Osteoblast (primary cell): ENCODE data around the gene MCL1. TPM values are rescaled to one million over a fixed set of nuclear protein-coding genes. Genes with fewer than 3 reads are reported as not detected.
"Not testable (repeated sequence)": the region's sequence is repeated elsewhere in the genome, so short reads cannot be mapped to it uniquely, and the experiment has no call there.

ENCODE experiments used
- DNase-seq: peaks from one replicate; pipeline ENCODE4 v3.0.0; 2011; ENCODE audit warnings: low spot score, mixed read lengths; ENCODE audit not compliant: insufficient read length; ENCODE audit errors: missing footprints
- H2AFZ ChIP-seq: 2 replicates; pipeline ENCODE4 v1.6.0; 2011; ENCODE audit warnings: mild to moderate bottlenecking, low read length
- H3K27ac ChIP-seq: 2 replicates; pipeline ENCODE4 v1.5.1; 2011; ENCODE audit warnings: mild to moderate bottlenecking, low read depth, low read length, moderate library complexity
- H3K27me3 ChIP-seq: 2 replicates; pipeline ENCODE4 v1.6.0; 2012; ENCODE audit warnings: mild to moderate bottlenecking, control low read depth, inconsistent platforms, low read length, moderate library complexity; ENCODE audit not compliant: insufficient read depth
- H3K36me3 ChIP-seq: 2 replicates; pipeline ENCODE4 v1.5.1; 2011; ENCODE audit warnings: mild to moderate bottlenecking, low read length, control low read depth, moderate library complexity; ENCODE audit not compliant: insufficient read depth
- H3K4me1 ChIP-seq: 2 replicates; pipeline ENCODE4 v1.5.1; 2011; ENCODE audit warnings: mild to moderate bottlenecking, low read length, control low read depth, moderate library complexity; ENCODE audit not compliant: insufficient read depth
- H3K4me2 ChIP-seq: 2 replicates; pipeline ENCODE4 v1.6.0; 2011; ENCODE audit warnings: mild to moderate bottlenecking, low read length; ENCODE audit not compliant: insufficient read depth
- H3K4me3 ChIP-seq: fragments of 200-600 bp; sonication (generic); 3 replicates; pipeline ENCODE4 v1.5.1; 2012; ENCODE audit warnings: mild to moderate bottlenecking, low read length, inconsistent platforms; ENCODE audit not compliant: insufficient read depth
- H3K79me2 ChIP-seq: 2 replicates; pipeline ENCODE4 v1.6.0; 2012; ENCODE audit warnings: mild to moderate bottlenecking, low read length, control low read depth, inconsistent platforms; ENCODE audit not compliant: insufficient read depth
- H3K9me3 ChIP-seq: 2 replicates; pipeline ENCODE4 v1.5.1; 2011; ENCODE audit warnings: low read depth, low read length, control low read depth
- H4K20me1 ChIP-seq: 2 replicates; pipeline ENCODE4 v1.6.0; 2012; ENCODE audit warnings: mild to moderate bottlenecking, low read length, control low read depth; ENCODE audit not compliant: insufficient read depth
- CTCF ChIP-seq: IDR thresholded peaks from 2 replicates; pipeline ENCODE4 v1.5.1; 2011; ENCODE audit warnings: mild to moderate bottlenecking, low read depth, low read length, moderate library complexity; ENCODE audit errors: extremely low read depth
- total RNA-seq: library from RNA; depleted of rRNA; stranded (reverse); fragments of >200 nt; gene quantifications from 2 replicates; pipeline ENCODE4 v1.2.3, GENCODE V29; 2012

MCL1 gene
- total RNA-seq, 1 donor = 176 TPM

GRCh38 chr1:150567717-150568593, 11.5 kb downstream of the MCL1 start:
- Histone ChIP-seq H2AFZ (no peak overlapping the region), H3K79me2 (peaks cover 39% of the 10 kb centered on the region), H3K4me1 (peaks cover 73% of the 10 kb centered on the region), H3K4me2 (peak overlapping the region; percentile 80), H3K27me3 (no peaks in the 10 kb centered on the region), H3K36me3 (peaks cover 14% of the 10 kb centered on the region), H4K20me1 (peaks cover 9% of the 10 kb centered on the region), H3K27ac (peak overlapping the region; percentile 93), H3K9me3 (no peaks in the 10 kb centered on the region), H3K4me3 (peak overlapping the region; percentile 55)
- no peak for TF ChIP-seq CTCF
- peak; percentile 95 for DNase-seq

- no peak for TF ChIP-seq CTCF
- H3K79me2 ChIP-seq = peaks cover 33% of the 10 kb centered on the region
- DNase-seq = peak; percentile 66
- H3K4me1 ChIP-seq = peaks cover 74% of the 10 kb centered on the region
- H3K4me3 ChIP-seq = peak overlapping the region; percentile 55
- H3K9me3 ChIP-seq = no peaks in the 10 kb centered on the region
- peaks cover 5% of the 10 kb centered on the region for H4K20me1 ChIP-seq
- H3K4me2 ChIP-seq = peak overlapping the region; percentile 80
- no peaks in the 10 kb centered on the region for H3K27me3 ChIP-seq
- peaks cover 8% of the 10 kb centered on the region for H3K36me3 ChIP-seq
- peak overlapping the region; percentile 93 for H3K27ac ChIP-seq
- H2AFZ ChIP-seq = no peak overlapping the region
Observed at GRCh38 chr1:150567341-150567716, 12.1 kb downstream of the MCL1 start.

- H2AFZ ChIP-seq = no peak overlapping the region
- no peak for TF ChIP-seq CTCF
- no peaks in the 10 kb centered on the region for H3K9me3 ChIP-seq
- peak overlapping the region; percentile 80 for H3K4me2 ChIP-seq
- peak overlapping the region; percentile 93 for H3K27ac ChIP-seq
- no peak for DNase-seq
- H4K20me1 ChIP-seq = peaks cover 5% of the 10 kb centered on the region
- peaks cover 79% of the 10 kb centered on the region for H3K4me1 ChIP-seq
- H3K36me3 ChIP-seq = peaks cover 7% of the 10 kb centered on the region
- peaks cover 30% of the 10 kb centered on the region for H3K79me2 ChIP-seq
- no peaks in the 10 kb centered on the region for H3K27me3 ChIP-seq
- no peak overlapping the region for H3K4me3 ChIP-seq
Observed at GRCh38 chr1:150566589-150567340, 12.6 kb downstream of the MCL1 start.

- H3K79me2 ChIP-seq = peaks cover 29% of the 10 kb centered on the region
- H3K4me3 ChIP-seq, DNase-seq, H3K27me3 ChIP-seq, H2AFZ ChIP-seq, H3K36me3 ChIP-seq, H3K4me2 ChIP-seq, H4K20me1 ChIP-seq, H3K9me3 ChIP-seq: not testable (repeated sequence)
- H3K4me1 ChIP-seq = peaks cover 81% of the 10 kb centered on the region
- peak overlapping the region; percentile 100 for H3K27ac ChIP-seq
Observed at GRCh38 chr1:150565240-150565991, 14.0 kb downstream of the MCL1 start.
